Inflammatory macrophage treated with lipopolysaccharide for 1 hour (primary cell): ENCODE measurements around the gene ADGRD2.

Source experiments
- DNase-seq, 2 donors: peaks; one replicate each; pipeline ENCODE4 v3.0.0-alpha.2; 2020 to 2022

Gene ADGRD2

GRCh38 chr9:124439086-124439485 is 11.2 kb upstream of the ADGRD2 start:
- no peak for DNase-seq

DNA sequence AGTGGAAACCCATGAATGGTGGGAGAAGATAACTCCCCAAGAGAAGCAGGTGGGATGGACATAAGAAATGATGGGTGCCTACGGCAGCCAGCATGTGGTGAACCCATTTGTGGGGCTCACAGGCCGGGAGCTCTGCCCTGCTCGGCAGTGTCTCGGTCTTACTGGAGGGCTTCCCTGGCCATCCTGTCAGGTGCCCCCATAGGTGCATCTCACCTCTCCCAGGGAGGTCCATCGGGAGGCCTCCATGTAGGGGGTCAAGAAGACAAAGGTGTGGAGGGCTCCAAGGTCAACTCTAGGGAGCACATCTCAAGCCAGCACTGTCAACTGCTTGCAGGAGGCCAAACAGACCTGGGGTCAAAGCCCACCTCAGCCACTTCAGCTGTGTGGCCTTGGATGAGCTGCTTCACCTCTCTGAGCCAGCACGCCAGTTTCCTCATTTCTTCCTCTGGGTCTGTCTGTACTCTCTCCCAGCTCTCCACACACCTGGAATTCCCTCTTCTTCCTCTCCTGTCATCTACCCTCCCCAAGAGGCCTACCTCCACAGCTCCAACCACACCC is 10.5 kb upstream of the ADGRD2 start:
- no peak for DNase-seq

DNA sequence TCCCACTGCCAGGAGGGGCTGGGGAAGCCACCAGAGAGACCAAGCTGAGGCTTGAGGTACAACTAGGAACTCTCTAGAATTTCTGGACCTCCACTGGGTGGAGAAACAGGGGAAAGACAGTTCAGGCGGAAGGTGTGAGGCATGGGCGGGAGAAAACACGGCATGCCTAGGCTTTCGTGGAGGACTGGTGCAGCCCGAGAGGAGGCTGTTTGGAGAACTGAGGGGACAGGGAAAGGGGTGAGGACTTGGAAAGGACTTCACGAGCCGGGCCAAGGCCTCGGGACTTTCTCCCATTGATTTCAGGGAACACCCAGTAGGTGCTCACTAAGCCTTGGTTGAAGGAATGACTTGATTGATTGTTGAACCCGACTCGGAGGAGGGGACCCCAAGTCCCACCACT is 9.5 kb upstream of the ADGRD2 start:
- no peak for DNase-seq

DNA sequence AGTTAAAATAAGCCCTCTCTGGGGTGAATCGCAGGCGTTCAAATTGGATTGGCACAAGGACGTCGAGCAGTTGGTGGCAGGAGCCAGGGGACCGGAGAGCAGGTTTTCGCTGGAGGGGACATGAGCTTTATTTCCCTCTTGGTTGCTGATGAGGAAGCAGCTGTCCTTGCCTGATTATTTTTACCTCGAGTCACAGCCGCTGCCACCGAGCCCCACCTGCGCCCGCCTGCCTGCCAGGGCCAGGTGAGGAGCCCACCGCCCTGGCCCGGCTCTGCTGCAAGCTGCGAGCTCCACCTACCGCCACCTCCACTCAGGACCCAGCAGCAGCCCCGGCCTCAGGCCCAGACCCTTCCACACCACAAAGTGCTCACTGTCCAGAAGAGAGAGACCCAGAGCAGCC is 9.0 kb upstream of the ADGRD2 start:
- DNase-seq, result no peak

- no peak for DNase-seq
Observed at GRCh38 chr9:124442379-124442778, 7.9 kb upstream of the ADGRD2 start.

DNA sequence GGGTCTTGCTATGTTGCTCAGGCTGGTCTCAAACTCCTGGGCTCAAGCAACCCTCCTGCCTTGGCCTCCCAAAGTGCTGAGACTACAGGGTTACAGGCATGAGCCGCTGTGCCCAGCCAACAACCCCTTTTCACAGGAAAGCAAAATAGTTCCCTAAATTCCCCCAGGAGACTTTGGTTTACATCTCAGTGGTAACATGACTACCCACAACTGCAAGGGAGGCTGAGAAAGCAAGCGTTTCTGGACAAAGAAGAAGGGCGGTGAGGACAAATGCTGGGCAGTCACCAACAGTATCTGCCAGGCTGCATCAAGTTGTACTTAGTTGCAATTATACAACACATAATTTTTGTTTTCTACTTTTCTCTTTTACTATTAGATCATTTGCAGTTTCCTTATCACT is 7.4 kb upstream of the ADGRD2 start:
- no peak for DNase-seq

DNA sequence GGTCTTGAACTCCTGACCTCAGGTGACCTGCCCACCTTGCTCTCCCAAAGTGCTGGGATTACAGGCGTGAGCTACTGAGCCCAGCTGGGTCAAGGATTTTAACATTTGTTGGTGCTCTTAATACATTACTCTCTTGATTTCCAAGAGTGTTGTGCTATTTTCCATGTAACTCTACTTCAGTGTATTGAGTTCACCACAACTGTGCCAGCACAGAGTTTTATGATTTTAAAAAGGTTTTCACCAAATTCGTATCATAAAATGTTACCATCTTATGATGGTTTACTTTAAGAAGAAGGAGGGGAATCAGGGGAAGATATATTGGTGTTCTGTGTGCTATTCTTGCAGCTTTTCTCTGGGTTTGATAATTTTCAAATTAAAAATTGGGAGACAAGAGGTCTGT is 6.6 kb upstream of the ADGRD2 start:
- DNase-seq, result no peak

DNA sequence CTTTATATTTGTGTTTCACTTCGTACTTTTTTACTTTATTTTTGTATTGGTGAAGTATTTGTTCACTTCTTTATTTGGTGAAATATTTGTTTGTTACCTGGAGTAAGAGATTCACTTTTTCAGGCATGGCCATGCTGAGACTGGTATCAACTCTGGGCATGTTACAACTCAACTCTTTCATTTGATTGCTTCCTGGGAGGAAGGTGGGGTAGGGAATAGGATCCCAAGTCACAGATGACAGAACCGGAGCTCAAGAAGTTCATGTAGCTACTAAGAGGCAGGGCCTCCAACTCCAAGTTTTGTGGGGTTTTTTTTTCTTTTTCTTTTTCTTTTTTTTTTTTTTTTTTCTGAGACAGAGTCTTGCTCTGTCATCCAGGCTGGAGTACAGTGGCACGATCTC is 6.1 kb upstream of the ADGRD2 start:
- no peak for DNase-seq

GRCh38 chr9:124447297-124447661 is 3.0 kb upstream of the ADGRD2 start:
- no peak for DNase-seq

GRCh38 chr9:124448019-124448418 is 2.2 kb upstream of the ADGRD2 start:
- DNase-seq, result no peak

DNA sequence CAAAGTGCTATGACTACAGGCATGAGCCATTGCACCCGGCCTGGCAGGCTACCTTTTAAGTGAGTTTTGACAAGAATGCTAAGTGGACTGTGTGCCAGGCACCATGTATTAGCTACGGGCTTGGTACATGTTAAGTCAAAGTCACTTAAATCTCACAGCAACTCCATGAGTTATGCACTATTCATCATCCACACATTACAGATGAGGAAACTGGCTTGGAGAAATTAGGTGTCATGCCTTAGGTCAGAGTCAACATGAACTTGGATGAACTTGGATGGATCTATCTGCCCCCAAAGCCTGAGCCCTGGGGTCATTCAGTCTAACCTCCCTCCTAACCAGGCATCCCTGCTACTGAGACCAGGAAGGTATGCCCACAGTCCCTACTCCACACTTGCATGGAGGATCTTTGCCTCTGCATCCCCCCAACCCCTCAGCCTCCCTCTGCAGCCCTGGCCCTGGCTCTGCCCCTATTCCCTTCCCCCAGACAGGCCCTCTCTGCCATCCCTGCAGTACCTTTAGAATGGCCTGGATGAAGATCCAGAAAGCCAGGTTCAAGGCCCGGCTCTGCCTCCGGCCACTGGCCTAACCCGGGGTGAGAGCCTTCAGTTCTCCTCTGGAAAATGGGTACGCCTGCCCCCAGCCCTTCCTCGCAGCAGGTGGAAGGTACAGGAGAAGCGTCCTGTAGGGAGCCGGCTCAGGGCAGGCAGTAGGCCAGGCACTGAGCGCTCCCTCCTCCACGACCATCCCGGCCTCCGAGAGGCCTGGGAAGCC is 685 bp upstream of the ADGRD2 start:
- no peak for DNase-seq

GRCh38 chr9:124450931-124451661 is 845 bp downstream of the ADGRD2 start:
- DNase-seq, result no peak

DNA sequence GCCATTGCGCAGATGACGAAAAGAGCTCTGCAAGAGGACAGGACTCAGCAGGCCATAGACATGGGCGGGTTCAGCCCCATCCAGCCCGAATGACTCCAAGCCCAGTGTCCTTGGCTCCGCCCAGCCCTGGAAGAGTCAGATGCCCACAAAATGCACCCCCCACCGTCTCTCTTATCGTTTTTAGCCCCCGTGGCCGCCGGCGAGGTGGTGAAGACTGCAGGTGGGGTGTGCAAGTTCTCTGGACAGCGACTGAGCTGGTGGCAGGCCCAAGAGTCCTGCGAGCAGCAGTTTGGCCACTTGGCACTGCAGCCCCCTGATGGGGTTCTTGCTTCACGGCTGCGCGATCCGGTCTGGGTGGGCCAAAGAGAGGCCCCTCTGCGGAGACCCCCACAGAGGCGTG is 2.1 kb downstream of the ADGRD2 start:
- no peak for DNase-seq

GRCh38 chr9:124452841-124453585 is 2.8 kb downstream of the ADGRD2 start:
- no peak for DNase-seq

- DNase-seq, result no peak
Observed at GRCh38 chr9:124453586-124454191, 3.4 kb downstream of the ADGRD2 start.

DNA sequence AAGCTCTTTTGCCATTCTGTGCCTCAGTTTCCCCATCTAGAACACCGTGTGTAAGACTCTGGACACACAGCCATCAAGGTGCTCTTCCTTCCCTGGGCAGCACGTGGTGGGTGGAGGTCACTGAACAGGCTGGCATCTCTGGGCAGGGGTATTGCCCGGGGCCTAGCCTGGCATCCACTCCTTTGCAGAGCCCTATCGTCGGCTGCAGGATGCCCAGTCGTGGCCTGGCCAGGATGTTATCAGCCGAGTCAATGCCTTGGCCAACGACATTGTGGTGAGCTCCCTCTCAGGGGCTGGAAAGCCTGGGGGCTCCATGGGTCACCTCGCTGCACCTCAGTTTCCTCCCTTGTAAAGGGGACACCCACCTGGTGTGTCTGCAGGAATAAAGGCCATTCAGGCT is 4.0 kb downstream of the ADGRD2 start:
- no peak for DNase-seq

GRCh38 chr9:124454791-124455443 is 4.7 kb downstream of the ADGRD2 start:
- DNase-seq, result no peak

- DNase-seq, result no peak
Observed at GRCh38 chr9:124455820-124456219, 5.6 kb downstream of the ADGRD2 start.

GRCh38 chr9:124456341-124457078 is 6.3 kb downstream of the ADGRD2 start:
- DNase-seq, result no peak

DNA sequence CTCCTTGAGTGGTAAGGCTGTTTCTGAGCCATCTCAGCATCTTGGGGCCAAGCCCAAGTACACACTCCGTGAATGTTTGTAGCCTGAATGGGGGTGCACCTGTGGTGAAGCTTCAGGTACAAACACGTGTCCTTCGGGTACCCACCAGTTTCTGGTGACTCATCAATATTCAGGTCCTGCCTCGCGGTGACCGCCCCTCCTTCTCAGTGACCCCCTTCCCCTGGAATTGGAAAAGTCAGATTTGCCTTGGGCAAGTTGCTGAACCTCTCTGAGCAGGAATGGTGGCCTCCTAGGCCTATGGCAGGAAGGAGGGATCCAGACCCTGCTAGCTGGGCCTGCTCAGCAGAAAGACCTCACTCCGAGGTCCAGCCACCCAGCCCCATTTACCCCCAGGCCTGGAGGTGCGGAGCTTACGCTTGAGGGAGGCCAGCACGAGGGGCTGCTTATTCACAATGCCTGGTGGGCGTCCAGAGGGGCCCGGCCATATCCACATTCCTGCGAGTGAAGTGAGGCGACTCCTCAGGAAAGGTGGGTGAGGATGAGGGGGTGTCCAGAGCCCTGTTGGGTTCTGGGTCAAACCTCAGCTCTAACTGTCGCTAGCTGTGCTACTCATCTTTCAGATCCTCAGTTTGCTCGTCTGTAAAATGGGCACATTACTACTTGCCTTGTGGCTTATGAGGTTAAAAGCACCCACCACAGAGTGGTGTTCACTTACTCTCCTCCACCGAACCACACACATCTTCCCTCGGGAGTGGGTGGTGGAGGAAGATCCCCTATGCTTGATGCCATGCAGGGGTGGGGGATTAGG is 7.0 kb downstream of the ADGRD2 start:
- no peak for DNase-seq

GRCh38 chr9:124457887-124458431 is 7.7 kb downstream of the ADGRD2 start:
- DNase-seq, result no peak
